Left forelimb (tissue), 1 donor: Measurements from ENCODE around the gene AFF1.

Source experiments
- DNase-seq: peaks from one replicate; pipeline ENCODE4 v3.0.0-alpha.2; 2018; ENCODE audit warnings: low spot score

AFF1 gene

DNA sequence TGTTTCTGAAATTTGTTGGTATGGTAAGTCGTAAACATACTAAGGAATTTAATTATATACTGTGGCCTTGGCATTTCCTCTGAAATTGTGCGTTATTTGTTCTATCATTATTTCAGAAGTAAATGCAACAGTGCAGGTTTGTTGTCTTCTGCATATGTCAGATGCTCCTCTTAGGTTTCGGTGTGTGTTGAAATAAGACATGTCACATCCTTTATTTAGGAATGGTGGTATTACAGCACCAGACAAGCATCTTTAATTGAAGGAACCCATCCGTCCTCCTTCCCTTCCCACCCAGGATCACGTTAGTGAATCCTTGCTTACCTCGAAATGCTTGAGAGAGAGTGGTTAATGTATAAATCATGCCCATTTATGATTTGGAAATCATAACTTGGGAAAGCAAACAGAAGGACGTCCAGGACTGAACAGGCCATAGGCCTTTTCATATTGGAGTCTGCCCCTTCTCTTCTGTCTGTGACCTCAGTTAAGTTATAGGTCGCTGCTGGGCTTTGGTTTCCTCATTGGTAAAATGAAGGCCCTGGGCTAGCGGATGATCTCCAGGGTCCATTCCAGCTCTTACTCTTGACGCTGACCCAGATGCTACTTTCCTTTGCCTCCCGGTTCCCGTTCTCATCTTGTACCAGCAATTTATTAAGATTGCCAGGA lies 151.5 kb downstream of the AFF1 start:
- no peak for DNase-seq

DNA sequence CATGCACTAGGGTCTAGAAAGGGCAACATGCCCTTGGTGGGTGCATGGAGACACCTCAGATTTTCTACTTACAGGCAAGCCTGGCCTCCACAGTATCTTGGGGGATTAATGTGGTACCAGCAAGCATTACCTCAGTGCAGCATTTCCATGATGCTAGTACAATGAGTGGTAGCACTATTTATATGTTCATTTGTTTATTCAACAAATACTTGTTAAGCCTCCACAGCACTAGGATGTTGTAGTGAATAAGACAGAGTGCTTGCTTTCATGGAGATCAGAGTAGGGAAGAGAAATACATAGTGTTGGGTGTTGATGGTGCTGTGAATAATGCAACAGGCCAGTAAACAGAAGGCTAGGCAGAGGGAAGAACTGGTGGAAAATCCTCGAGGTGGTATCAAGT lies 152.2 kb downstream of the AFF1 start:
- DNase-seq: no peak

DNA sequence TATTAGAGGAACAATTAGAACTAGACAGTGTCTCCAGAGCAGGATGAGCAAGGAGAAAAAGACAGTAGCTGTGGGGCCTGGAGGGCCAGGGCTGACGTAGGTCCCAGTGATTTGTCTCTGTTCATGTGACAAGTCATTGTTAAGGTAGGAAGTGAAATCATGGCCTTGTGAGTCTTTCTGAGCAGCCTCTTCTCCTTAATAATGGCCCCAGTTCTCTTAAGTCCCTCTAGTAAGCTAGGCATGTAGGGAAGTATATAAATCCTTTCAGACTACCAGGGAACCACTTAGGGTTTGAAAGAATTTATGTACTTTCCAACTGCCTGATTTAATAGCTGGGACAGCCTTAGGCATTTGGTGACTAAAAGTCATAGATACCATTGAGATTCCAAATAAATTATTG lies 152.6 kb downstream of the AFF1 start:
- no peak for DNase-seq

DNA sequence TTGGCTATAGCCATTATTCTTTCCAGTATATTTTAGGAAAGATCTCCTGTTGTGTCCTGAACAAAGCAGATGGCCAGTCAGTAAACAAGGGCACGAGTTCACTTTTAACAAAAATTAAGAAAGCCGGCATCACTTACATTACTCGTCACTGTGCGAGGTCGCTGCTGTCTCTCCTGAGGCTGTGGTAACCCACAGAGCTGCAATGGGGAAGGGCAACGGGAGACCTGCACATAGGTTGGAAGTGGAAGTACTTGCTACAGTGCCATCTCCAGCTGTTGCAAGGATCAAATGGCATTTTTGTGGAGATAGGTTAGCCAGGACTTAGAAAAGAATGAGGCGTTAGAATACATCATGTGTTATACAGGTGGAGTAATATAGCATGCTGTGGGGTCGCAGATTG lies 153.4 kb downstream of the AFF1 start:
- DNase-seq: no peak

DNA sequence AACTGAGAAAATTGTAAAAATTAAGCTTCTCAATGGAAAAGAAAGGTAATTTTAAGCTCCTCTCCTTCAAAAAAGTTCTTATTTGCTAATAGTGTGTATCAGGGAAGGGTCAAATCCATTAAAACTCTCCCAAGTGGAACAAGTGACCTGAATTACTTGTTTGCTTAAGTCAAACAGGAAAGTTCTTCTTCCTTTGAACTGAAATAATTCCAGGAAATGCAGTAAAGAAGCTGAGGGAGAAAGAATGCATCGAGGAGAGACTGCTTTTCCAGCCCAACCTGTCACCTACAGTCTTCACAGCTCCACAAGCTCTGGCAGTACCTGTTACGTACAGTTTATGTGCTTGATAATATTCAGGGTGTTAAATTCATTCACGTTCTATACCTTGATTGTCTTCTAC lies 154.6 kb downstream of the AFF1 start:
- DNase-seq: no peak

DNA sequence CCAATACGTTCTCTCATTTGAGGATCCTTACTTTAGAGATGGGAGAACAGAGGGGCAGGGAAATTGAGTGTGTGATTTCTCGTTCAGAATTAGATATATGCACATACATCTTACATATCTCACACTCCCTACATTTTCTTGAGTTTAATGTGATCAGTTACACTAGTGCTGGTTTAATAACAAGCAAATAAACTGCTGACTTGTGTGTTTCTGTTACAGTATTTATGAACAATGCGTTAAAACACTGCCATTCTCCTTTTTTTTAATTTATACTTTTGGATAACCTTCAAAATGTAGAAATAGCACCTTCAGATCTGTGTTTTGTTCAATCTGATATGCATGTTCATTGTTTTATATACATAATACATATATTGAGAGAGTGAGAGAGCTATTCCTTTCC lies 155.5 kb downstream of the AFF1 start:
- no peak for DNase-seq

DNA sequence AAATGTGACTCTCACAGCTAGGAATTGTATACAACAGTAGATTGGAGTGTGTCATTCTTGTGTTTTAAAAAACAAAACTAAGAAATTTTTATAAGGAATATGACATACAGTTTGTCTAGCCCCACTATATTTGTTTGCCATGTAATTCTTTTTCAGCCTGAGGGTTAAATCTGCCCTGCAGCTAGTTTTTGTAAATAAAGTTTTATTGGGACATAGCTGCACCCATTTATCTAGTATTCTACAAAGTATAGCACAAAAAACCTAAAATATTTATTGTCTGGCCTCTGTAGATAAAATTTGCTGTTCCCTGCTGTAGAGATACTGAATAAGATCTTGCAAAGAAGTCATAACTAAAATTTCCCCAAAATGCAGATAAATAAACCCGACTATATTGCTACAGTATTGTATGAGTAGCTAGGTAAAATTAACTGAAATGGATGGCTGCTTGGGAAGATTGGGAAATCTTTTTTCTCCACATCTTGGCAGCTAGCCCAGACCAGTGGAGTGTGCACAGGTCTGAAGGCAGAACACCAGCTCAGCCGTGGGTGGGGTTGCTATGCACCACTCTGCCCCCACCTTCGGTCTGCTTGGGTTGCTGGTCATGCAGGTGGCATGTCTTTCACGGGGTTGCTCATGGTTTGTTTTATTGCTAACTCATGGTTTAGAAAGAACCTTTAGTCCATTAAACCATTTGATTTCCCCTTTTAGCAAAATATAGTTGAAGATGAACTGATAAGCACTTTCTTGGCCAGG lies 157.8 kb downstream of the AFF1 start:
- DNase-seq: no peak

DNA sequence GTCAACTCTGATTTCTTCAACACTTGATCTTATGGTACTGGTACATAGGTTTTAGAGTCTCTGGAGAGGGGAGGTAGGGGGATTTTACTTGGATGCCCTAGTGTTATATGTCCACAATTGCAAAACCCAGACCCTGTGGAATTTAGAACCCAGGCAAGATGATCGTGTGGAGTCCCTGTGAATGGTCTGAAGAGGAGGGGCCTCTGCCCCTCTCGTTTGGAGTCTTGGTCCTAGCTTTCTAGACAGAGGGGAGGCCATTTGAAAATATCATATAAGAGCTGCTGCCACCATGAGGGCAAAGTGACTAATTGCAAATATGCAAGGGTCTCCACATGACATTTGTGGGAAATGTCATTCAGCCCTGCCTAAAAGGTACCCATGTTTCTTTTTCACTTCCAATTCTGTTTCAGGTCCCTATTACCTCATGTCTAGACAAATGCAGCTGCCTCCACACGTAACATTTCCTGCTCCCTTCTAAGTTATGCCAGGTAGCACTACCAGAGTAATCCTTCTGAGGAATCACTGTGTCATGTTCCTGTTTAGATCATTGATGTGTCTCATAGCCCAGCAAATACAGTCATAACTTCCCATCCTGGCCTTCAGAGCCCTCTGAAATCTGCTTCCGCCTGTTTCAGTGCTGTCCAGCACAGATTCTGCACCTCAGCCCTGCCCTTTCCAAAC lies 158.8 kb downstream of the AFF1 start:
- no peak for DNase-seq

DNA sequence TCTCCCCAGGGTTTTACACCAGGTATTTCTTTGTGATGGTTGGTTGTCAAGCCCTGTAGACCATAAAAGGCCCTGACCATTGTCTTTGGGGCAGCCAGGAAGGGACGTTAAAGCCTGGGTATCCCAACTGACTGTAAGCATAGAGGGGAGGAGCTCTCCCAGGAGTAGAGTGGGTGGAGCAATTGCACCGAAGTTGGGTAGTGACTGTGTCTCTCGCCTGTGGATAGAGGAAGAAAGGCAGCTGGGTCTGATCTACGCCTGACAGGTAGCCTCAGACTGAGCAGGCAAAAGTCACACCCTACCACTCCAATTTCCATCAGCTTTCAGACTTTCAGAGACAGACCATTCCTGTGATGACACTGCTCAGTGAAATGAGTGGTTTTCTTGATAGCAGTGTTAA lies 162.3 kb downstream of the AFF1 start:
- no peak for DNase-seq

DNA sequence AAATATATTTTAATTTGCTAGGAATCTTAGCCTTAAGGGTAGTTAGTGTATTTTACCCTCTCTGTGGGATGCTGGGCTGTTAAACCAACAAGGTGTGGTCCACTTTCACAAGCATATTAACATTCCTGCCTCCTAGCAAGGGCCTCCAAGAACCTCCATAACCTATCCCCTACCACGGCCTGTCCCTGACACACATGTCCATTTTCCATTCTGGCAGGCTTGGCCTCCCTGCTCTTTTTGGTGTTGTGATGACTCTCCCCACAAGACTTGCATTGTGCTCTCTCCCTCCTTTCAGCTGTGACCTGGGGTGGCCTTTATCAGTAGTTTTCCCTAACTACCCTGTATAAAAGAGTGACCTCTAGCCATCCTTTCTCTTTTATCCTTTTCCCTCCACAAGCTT lies 165.4 kb downstream of the AFF1 start:
- no peak for DNase-seq

DNA sequence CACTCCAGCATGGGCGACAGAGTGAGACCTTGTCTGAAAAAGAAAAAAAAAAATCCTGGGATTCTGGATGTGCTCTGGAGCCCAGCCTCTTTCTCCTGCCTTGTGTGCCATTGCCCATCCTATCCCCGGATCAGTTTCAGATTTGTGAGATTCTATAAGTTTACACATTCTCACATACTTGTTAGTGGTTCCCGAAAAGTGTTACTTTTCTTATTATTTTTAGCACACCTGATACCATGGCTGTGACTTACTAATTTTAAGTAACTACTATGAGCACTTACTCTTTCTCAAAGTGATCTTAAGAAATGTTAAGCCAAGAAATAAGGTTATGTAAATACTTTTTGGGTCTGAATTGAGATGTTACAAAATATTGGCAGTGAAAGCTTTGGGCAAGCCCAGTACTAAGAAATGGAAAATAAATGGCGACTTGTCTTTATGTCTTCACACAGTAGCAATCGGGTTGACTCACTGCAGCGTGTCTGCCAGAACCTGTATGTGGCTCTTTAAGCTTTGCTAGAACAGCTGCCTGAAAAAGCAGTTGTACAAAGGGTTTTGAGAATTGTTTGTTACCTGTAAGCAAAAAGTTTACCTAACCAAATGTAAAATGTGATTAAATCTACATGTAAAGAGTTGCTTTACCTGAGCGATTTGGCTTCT lies 166.9 kb downstream of the AFF1 start:
- no peak for DNase-seq

DNA sequence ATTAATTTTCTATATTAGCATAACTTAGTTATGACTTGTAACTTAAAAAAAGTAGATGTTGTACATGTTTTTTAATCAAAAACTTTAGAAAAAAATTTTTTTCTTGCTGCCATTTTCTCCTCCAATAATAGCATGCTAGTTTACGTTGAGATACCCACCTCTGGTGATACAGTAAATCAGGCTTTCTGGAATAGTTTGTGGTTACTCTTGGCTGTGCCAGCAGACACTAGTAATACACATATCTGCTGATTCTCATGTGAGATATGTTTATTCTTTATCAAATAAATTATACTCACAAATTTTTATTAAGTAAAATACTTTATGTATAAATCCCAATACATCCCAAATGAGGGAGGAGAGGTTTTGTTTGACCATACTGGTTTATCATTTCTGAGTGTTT lies 168.3 kb downstream of the AFF1 start:
- no peak for DNase-seq

DNA sequence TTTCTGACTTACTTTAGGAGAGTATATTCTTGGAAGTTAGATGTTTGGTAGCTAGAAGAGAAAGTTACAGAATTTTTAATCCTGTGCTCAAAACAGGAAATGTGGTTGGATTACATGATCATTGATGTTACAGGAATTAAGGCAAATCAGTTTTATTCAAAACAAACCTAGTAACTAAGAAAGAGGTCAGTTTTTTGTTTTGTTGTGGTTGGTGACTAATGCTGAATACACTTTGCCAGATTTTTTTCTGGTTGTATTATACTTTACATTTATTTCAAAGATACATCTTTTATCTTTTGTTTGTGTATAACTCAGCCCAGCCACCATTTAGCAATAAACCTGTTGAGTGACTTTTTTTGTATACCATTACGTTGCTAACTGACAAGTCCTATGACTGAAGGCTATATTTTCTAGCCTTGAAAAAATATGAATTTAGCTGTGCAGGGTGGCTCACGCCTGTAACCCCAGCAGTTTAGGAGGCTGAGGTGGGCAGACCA lies 168.9 kb downstream of the AFF1 start:
- DNase-seq: no peak

DNA sequence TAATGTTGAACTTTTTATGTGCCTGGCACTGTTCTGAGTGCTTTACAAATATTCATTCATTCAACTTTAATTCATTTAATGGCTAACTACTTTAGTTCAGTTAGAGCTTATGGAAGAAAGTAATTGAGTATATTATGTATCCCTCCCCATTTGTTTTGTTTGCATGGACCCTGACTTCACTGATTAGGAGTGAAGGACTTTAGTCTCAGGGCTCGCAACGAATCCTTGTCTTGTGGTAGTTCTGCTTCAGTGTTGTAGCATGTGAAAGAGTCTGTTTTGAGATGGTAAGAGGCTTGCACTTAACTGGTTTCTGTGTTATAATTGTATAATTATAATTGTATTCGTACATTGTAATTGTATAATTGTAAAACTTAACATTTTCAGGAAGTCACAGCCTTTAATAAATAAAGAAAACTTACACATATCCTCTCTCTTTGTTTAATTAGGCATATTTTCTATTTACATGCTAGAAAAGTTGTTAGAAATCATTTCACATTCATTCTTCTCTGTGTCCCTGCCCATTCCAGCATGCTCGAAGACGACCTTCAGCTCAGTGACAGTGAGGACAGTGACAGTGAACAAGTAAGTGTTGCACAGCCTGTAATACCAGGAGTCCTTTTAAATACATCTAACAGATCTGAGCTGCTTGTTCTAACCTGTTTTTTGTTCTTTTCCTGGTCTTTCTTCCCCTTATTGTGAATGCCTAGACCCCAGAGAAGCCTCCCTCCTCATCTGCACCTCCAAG lies 170.5 kb downstream of the AFF1 start:
- no peak for DNase-seq

DNA sequence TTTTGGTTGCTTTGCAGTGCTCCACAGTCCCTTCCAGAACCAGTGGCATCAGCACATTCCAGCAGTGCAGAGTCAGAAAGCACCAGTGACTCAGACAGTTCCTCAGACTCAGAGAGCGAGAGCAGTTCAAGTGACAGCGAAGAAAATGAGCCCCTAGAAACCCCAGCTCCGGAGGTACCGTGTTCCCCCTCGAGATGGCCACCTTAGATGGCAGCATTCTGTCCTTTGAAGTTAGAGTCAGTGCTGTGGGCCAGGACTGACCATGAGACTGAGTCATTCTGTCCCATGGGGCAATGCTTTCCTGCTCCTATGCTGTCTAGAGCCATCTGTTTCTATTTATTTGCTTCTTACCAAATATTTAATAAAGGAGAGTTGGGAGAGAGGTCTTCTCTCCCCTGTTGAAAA lies 173.3 kb downstream of the AFF1 start:
- no peak for DNase-seq

DNA sequence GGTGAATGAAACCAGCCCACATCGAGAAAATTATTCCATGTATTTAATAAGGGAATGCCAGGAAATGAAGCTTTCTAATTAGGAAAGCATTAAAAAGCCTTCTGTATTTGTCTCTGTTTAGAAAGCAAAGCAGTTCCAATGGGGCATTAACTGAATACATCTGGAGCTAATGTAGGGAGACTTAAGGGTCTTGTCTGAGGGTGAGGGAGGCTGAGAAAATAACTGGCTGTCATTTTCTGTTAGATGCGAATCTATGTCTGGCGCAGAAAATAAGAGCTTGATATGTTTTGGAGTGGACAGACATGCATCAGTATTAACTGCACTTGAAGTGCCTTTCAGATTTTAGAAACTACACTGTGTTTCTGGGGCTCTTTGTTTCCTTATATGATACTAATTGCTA lies 174.3 kb downstream of the AFF1 start:
- DNase-seq: no peak

DNA sequence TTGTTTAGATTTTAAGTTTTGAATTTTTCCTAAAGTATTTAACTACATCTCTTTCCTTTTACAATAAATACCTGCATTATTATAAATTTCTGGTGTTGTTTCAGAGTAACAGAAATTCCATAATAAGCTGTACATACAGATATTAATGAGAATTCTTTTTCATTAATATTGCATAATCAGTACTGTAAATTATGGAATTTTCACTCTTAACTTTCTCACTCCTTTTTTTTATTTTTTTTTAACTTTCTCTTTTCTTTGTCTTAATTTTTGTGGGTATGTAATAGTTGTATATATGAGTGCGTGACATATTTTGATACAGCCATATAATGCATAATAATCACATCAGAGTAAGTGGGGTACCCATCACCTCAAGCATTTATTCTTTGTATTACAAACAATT lies 175.1 kb downstream of the AFF1 start:
- DNase-seq: no peak

DNA sequence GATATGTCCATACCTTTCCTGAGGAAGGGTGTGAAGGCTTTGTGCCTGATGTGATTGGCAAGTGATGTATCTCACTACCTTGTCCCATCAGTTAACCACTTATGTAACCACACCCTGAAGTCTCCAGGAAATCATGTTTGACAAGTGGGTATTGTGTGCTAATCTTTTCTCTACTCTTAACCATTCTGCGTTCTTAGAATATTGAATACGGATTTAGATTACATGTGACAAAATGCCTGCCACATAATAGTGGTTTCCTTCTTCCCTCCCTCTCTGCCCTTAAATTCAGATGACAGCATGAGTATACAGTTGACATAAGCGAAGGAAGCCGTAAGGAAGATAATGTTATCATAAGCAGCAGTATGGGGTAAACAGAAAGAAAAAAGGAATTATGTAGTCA lies 177.3 kb downstream of the AFF1 start:
- no peak for DNase-seq

DNA sequence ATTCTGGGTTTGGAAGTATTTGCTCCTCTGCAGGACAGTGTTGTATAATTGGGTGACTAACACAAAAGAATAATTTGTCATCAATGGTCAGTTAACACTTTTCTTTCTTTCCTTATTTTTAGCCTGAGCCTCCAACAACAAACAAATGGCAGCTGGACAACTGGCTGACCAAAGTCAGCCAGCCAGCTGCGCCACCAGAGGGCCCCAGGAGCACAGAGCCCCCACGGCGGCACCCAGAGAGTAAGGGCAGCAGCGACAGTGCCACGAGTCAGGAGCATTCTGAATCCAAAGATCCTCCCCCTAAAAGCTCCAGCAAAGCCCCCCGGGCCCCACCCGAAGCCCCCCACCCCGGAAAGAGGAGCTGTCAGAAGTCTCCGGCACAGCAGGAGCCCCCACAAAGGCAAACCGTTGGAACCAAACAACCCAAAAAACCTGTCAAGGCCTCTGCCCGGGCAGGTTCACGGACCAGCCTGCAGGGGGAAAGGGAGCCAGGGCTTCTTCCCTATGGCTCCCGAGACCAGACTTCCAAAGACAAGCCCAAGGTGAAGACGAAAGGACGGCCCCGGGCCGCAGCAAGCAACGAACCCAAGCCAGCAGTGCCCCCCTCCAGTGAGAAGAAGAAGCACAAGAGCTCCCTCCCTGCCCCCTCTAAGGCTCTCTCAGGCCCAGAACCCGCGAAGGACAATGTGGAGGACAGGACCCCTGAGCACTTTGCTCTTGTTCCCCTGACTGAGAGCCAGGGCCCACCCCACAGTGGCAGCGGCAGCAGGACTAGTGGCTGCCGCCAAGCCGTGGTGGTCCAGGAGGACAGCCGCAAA lies 179.6 kb downstream of the AFF1 start:
- DNase-seq: no peak

DNA sequence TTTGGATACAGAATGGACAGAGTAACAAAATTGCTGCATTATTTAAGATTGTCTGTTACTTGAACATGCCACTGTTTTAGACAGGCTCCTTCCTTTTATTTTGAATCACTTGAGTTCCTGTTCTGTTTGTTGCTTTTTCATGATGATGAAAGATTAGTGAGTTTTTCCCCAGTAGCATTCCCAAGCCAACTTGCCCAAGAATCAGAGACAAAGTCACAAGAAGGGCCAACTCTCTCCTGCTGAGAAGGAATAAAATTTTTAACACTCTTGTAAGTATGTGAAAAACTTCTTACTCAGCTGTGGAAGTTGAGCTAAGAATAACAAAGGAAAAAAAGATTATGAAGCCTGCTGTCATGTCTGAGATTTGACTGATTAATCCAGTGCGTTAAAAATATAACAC lies 181.4 kb downstream of the AFF1 start:
- no peak for DNase-seq
